ENCODE results near the gene RPS29. TPM values are rescaled to one million over a fixed set of nuclear protein-coding genes. Genes with fewer than 3 reads are reported as not detected.
A peak's percentile ranks its signal among the peaks of the same experiment; 100 is the strongest.

The RPS29 gene
- polyA plus RNA-seq, 4 donors = 2,810 to 5,742 (median 3,888) TPM

GRCh38 chr14:49614196-49614595 is 28.0 kb upstream of the RPS29 start:
- Histone ChIP-seq H3K4me1 (ENCODE audit: control insufficient read depth in 3 of 3, insufficient read depth in 2 of 3, low read depth in 1 of 3, low read length in 2 of 3) (no peaks in the 10 kb centered on the region), H3K9me3 (ENCODE audit: control insufficient read depth in 2 of 2, insufficient read depth in 1 of 2, low read depth in 1 of 2, low read length in 1 of 2) (no peaks in the 10 kb centered on the region), H3K4me3 (ENCODE audit: low read depth in 1 of 3, low read length in 3 of 3) (no peak overlapping the region), H3K36me3 (ENCODE audit: control insufficient read depth in 3 of 3, insufficient read depth in 2 of 3, low read depth in 1 of 3, low read length in 3 of 3) (peaks cover 0 to 38% (median 5%) of the 10 kb centered on the region in 3 donors), H3K27me3 (ENCODE audit: control insufficient read depth in 3 of 3, insufficient read depth in 3 of 3, low read length in 3 of 3) (no peaks in the 10 kb centered on the region), H3K27ac (ENCODE audit: low read depth in 1 of 3, low read length in 2 of 3) (no peak overlapping the region)
- WGBS, 3 donors = 92 to 97% (median 95%) methylated on average over 2 of the region's 2 CpGs
- FAIRE-seq = no peak
- DNase-seq = no peak

- no peak for DNase-seq
- no peaks in the 10 kb centered on the region for H3K27me3 ChIP-seq (ENCODE audit: control insufficient read depth in 3 of 3, insufficient read depth in 3 of 3, low read length in 3 of 3)
- peaks cover 0 to 32% (median 0%) of the 10 kb centered on the region in 3 donors for H3K36me3 ChIP-seq (ENCODE audit: control insufficient read depth in 3 of 3, insufficient read depth in 2 of 3, low read depth in 1 of 3, low read length in 3 of 3)
- FAIRE-seq = no peak
- WGBS, 3 donors = 92 to 98% (median 96%) methylated on average over 8 of the region's 8 CpGs
- no peak overlapping the region for H3K4me3 ChIP-seq (ENCODE audit: low read depth in 1 of 3, low read length in 3 of 3)
- no peak overlapping the region for H3K27ac ChIP-seq (ENCODE audit: low read depth in 1 of 3, low read length in 2 of 3)
- H3K4me1 ChIP-seq (ENCODE audit: control insufficient read depth in 3 of 3, insufficient read depth in 2 of 3, low read depth in 1 of 3, low read length in 2 of 3) = no peaks in the 10 kb centered on the region
- H3K9me3 ChIP-seq (ENCODE audit: control insufficient read depth in 2 of 2, insufficient read depth in 1 of 2, low read depth in 1 of 2, low read length in 1 of 2) = no peaks in the 10 kb centered on the region
These were observed 26.5 kb upstream of the RPS29 start for GRCh38 chr14:49612671-49613070.

GRCh38 chr14:49612251-49612650 is 26.1 kb upstream of the RPS29 start:
- H3K36me3 ChIP-seq (ENCODE audit: control insufficient read depth in 3 of 3, insufficient read depth in 2 of 3, low read depth in 1 of 3, low read length in 3 of 3) = peaks cover 0 to 30% (median 3%) of the 10 kb centered on the region in 3 donors
- H3K4me1 ChIP-seq (ENCODE audit: control insufficient read depth in 3 of 3, insufficient read depth in 2 of 3, low read depth in 1 of 3, low read length in 2 of 3) = no peaks in the 10 kb centered on the region
- FAIRE-seq (no peak), DNase-seq (no peak)
- no peak overlapping the region for H3K4me3 ChIP-seq (ENCODE audit: low read depth in 1 of 3, low read length in 3 of 3)
- H3K27ac ChIP-seq (ENCODE audit: low read depth in 1 of 3, low read length in 2 of 3) = no peak overlapping the region
- no peaks in the 10 kb centered on the region for H3K9me3 ChIP-seq (ENCODE audit: control insufficient read depth in 2 of 2, insufficient read depth in 1 of 2, low read depth in 1 of 2, low read length in 1 of 2)
- 91 to 95% (median 93%) methylated on average over 4 of the region's 4 CpGs for WGBS, 3 donors
- H3K27me3 ChIP-seq (ENCODE audit: control insufficient read depth in 3 of 3, insufficient read depth in 3 of 3, low read length in 3 of 3) = no peaks in the 10 kb centered on the region

GRCh38 chr14:49607583-49607982 is 21.4 kb upstream of the RPS29 start:
- no peak for FAIRE-seq
- Histone ChIP-seq H3K4me3 (ENCODE audit: low read depth in 1 of 3, low read length in 3 of 3) (no peak overlapping the region), H3K27me3 (ENCODE audit: control insufficient read depth in 3 of 3, insufficient read depth in 3 of 3, low read length in 3 of 3) (no peaks in the 10 kb centered on the region), H3K4me1 (ENCODE audit: control insufficient read depth in 3 of 3, insufficient read depth in 2 of 3, low read depth in 1 of 3, low read length in 2 of 3) (no peaks in the 10 kb centered on the region), H3K27ac (ENCODE audit: low read depth in 1 of 3, low read length in 2 of 3) (peak overlapping the region in 1 of 3 donors; percentile 48), H3K9me3 (ENCODE audit: control insufficient read depth in 2 of 2, insufficient read depth in 1 of 2, low read depth in 1 of 2, low read length in 1 of 2) (no peaks in the 10 kb centered on the region), H3K36me3 (ENCODE audit: control insufficient read depth in 3 of 3, insufficient read depth in 2 of 3, low read depth in 1 of 3, low read length in 3 of 3) (peaks cover 0 to 34% (median 4%) of the 10 kb centered on the region in 3 donors)
- peak; percentile 45 to 92 for DNase-seq
- WGBS, 3 donors = 25 to 80% (median 55%) methylated on average over 6 of the region's 6 CpGs

- no peaks in the 10 kb centered on the region for H3K9me3 ChIP-seq (ENCODE audit: control insufficient read depth in 2 of 2, insufficient read depth in 1 of 2, low read depth in 1 of 2, low read length in 1 of 2)
- H3K36me3 ChIP-seq (ENCODE audit: control insufficient read depth in 3 of 3, insufficient read depth in 2 of 3, low read depth in 1 of 3, low read length in 3 of 3) = peaks cover 0 to 4% (median 0%) of the 10 kb centered on the region in 3 donors
- peak within 1 kb of the TSS; percentile 75 to 81 (median 76) for H3K4me3 ChIP-seq (ENCODE audit: low read depth in 1 of 3, low read length in 3 of 3)
- H3K27ac ChIP-seq (ENCODE audit: low read depth in 1 of 3, low read length in 2 of 3) = peak within 1 kb of the TSS; percentile 96 to 99 (median 96)
- no peak for FAIRE-seq
- WGBS, 3 donors = 0 to 1% (median 0%) methylated on average over 60 to 77 of the region's 77 CpGs
- H3K27me3 ChIP-seq (ENCODE audit: control insufficient read depth in 3 of 3, insufficient read depth in 3 of 3, low read length in 3 of 3) = no peaks in the 10 kb centered on the region
- H3K4me1 ChIP-seq (ENCODE audit: control insufficient read depth in 3 of 3, insufficient read depth in 2 of 3, low read depth in 1 of 3, low read length in 2 of 3) = peaks cover 0 to 18% (median 0%) of the 10 kb centered on the region in 3 donors
- DNase-seq = peak; percentile 87 to 96
These were observed 12.5 kb upstream of the RPS29 start, which contains the start of gene LRR1 for GRCh38 chr14:49598485-49599300. Gene LRR1, plus strand, starts transcription at chr14:49598940. Its CDS starts 81 bp downstream, at chr14:49599021.

GRCh38 chr14:49598189-49598484 is 12.0 kb upstream of the RPS29 start:
- Histone ChIP-seq H3K4me1 (ENCODE audit: control insufficient read depth in 3 of 3, insufficient read depth in 2 of 3, low read depth in 1 of 3, low read length in 2 of 3) (peaks cover 0 to 18% (median 0%) of the 10 kb centered on the region in 3 donors), H3K27ac (ENCODE audit: low read depth in 1 of 3, low read length in 2 of 3) (peak overlapping the region; percentile 96 to 99 (median 96)), H3K36me3 (ENCODE audit: control insufficient read depth in 3 of 3, insufficient read depth in 2 of 3, low read depth in 1 of 3, low read length in 3 of 3) (no peaks in the 10 kb centered on the region), H3K9me3 (ENCODE audit: control insufficient read depth in 2 of 2, insufficient read depth in 1 of 2, low read depth in 1 of 2, low read length in 1 of 2) (no peaks in the 10 kb centered on the region), H3K4me3 (ENCODE audit: low read depth in 1 of 3, low read length in 3 of 3) (peak overlapping the region; percentile 75 to 81 (median 76)), H3K27me3 (ENCODE audit: control insufficient read depth in 3 of 3, insufficient read depth in 3 of 3, low read length in 3 of 3) (no peaks in the 10 kb centered on the region)
- DNase-seq (no peak), FAIRE-seq (no peak)
- 0 to 1% (median 0%) methylated on average over 15 of the region's 15 CpGs for WGBS, 3 donors

- Histone ChIP-seq H3K36me3 (ENCODE audit: control insufficient read depth in 3 of 3, insufficient read depth in 2 of 3, low read depth in 1 of 3, low read length in 3 of 3) (no peaks in the 10 kb centered on the region), H3K4me3 (ENCODE audit: low read depth in 1 of 3, low read length in 3 of 3) (no peak overlapping the region), H3K27me3 (ENCODE audit: control insufficient read depth in 3 of 3, insufficient read depth in 3 of 3, low read length in 3 of 3) (no peaks in the 10 kb centered on the region), H3K27ac (ENCODE audit: low read depth in 1 of 3, low read length in 2 of 3) (peak overlapping the region in 1 of 3 donors; percentile 90), H3K4me1 (ENCODE audit: control insufficient read depth in 3 of 3, insufficient read depth in 2 of 3, low read depth in 1 of 3, low read length in 2 of 3) (peaks cover 0 to 16% (median 0%) of the 10 kb centered on the region in 3 donors), H3K9me3 (ENCODE audit: control insufficient read depth in 2 of 2, insufficient read depth in 1 of 2, low read depth in 1 of 2, low read length in 1 of 2) (no peaks in the 10 kb centered on the region)
- peak; percentile 55 for FAIRE-seq
- WGBS, 3 donors = 6 to 31% (median 27%) methylated on average over 4 of the region's 4 CpGs
- peak; percentile 90 to 97 for DNase-seq
These were observed 8.3 kb upstream of the RPS29 start for GRCh38 chr14:49594347-49595091.

GRCh38 chr14:49593016-49593415 is 6.8 kb upstream of the RPS29 start:
- H3K36me3 ChIP-seq (ENCODE audit: control insufficient read depth in 3 of 3, insufficient read depth in 2 of 3, low read depth in 1 of 3, low read length in 3 of 3) = no peaks in the 10 kb centered on the region
- H3K27me3 ChIP-seq (ENCODE audit: control insufficient read depth in 3 of 3, insufficient read depth in 3 of 3, low read length in 3 of 3) = no peaks in the 10 kb centered on the region
- H3K4me1 ChIP-seq (ENCODE audit: control insufficient read depth in 3 of 3, insufficient read depth in 2 of 3, low read depth in 1 of 3, low read length in 2 of 3) = peaks cover 0 to 16% (median 0%) of the 10 kb centered on the region in 3 donors
- no peaks in the 10 kb centered on the region for H3K9me3 ChIP-seq (ENCODE audit: control insufficient read depth in 2 of 2, insufficient read depth in 1 of 2, low read depth in 1 of 2, low read length in 1 of 2)
- DNase-seq = peak in 1 of 2 donors; percentile 30
- H3K4me3 ChIP-seq (ENCODE audit: low read depth in 1 of 3, low read length in 3 of 3) = no peak overlapping the region
- H3K27ac ChIP-seq (ENCODE audit: low read depth in 1 of 3, low read length in 2 of 3) = no peak overlapping the region
- WGBS, 3 donors = 42 to 60% (median 52%) methylated on average over 3 of the region's 3 CpGs
- no peak for FAIRE-seq

Data from small intestine (tissue), 7 donors.